ENCODE data around the gene KLHL28. TPM values are rescaled to one million over a fixed set of nuclear protein-coding genes. Genes with fewer than 3 reads are reported as not detected.

The KLHL28 gene
- total and polyA plus RNA-seq, 10 of the 15 experiments (the other 5 are each of a cell fraction or from before 2014, with no cell fraction given), result 2.7 to 9.8 (median 6.2) TPM

DNA sequence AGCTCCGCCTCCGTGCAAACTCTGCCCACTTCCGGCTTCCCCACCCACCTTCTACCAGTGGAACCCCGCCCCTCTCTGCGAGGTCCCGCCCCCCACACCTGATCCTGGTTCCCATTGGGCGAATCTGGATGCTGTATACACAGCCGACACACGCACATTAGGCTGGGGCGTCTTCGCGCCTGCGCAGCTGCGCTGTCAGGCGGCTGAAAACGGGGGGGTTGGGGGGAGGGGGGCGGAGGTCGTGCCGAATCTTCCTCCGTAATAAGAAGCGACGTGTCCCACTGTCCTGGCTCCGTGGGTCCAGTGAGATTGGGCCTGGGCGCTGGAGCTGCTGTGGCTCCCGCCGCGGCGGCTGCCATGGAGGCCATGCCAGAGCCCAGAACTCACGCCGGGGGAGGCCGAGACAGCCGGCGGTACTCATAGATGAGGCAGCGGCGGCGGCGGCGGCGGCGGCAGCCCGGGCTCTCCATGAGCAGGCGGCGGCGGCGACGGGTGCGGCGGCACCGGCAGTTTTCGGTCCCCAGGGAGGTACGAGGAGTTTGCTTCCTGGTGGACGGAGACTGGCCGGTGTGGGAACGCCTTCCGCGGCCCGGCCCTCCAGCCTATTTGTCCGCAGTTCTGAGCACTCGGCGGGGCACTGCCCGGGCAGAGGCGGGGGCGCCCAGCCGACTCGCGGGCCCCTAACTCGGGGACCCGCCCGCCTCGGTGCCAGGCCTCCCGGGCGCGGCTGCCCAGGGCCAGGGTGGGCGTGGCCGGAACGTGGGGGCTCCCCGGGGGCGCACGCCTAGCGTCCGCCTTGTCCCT is 64.5 kb downstream of the KLHL28 start:
- in situ Hi-C loops (cut with MboI), result no loop called here
- H2AFZ ChIP-seq (ENCODE audit: control insufficient read depth, low read depth, low read length), result peak overlapping the region; percentile 89
- ChIA-PET RAD21 (ENCODE audit: unreplicated experiment) (interaction anchor here (0.8 kb wide), 1 partner anchor 16 kb away, joined by 3 read pairs; no protein-coding TSS in a partner anchor), POLR2A (interaction anchor here (0.6 to 0.9 kb wide), 5 partner anchors 15 to 356 kb away, joined by 3 to 4 read pairs (median 3); partner anchors contain the start of gene MIS18BP1), SMC1A (ENCODE audit: uncharacterized antibody, unreplicated experiment) (interaction anchor here (0.7 to 1.9 kb wide), 9 partner anchors 9 to 355 kb away, joined by 3 to 8 read pairs (median 3); partner anchors contain the start of genes KLHL28, MIS18BP1 and TOGARAM1), CTCF (interaction anchor here (0.6 to 2.3 kb wide), 4 partner anchors 16 to 836 kb away, joined by 3 to 10 read pairs (median 6); partner anchors contain the start of gene MIS18BP1)
- H3K79me2 ChIP-seq (ENCODE audit: control insufficient read depth, insufficient read depth, low read length), result no peaks in the 10 kb centered on the region
- peak overlapping the region; percentile 72 for H3K9ac ChIP-seq (ENCODE audit: control insufficient read depth, insufficient read depth, low read length)
- BruUV-seq (replicated peaks), result no TSS peak
- no peaks in the 10 kb centered on the region for H3K4me1 ChIP-seq (ENCODE audit: control insufficient read depth, insufficient read depth, low read length)
- H3K4me2 ChIP-seq (ENCODE audit: control insufficient read depth, insufficient read depth), result peak overlapping the region; percentile 94
- FAIRE-seq (no peak), DNase-seq (ENCODE audit: low read depth, low spot score) (peak; percentile 89), ATAC-seq (peak; percentile 97)
- peak overlapping the region; percentile 69 for H3K4me3 ChIP-seq
- intact Hi-C loops (cut with micrococcal nuclease; ENCODE audit: unreplicated experiment), result loop anchor here (1.0 to 5.0 kb wide), 4 partner anchors 66 to 355 kb away; partner anchors contain the start of genes FANCM, MIS18BP1 and TOGARAM1
- no peaks in the 10 kb centered on the region for H4K20me1 ChIP-seq (ENCODE audit: control insufficient read depth, insufficient read depth)
- H3K27ac ChIP-seq (ENCODE audit: control insufficient read depth, insufficient read depth), result peak overlapping the region; percentile 79
- peaks cover 3% of the 10 kb centered on the region; the same call in 2 of the 3 replicates for H3K9me3 ChIP-seq (replicated peaks; ENCODE audit: control insufficient read depth, insufficient read depth, low read length)
- WGBS (ENCODE audit: insufficient coverage, insufficient replicate concordance, low lambda C conversion rate, missing lambda C conversion rate), result under 1% methylated on average over 73 of the region's 81 CpGs
- H3K36me3 ChIP-seq (ENCODE audit: control insufficient read depth in 2 of 2, insufficient read depth in 2 of 2, low read length in 1 of 2), result no peaks in the 10 kb centered on the region
- no peaks in the 10 kb centered on the region for H3K27me3 ChIP-seq (replicated peaks in 1 of 2; ENCODE audit: control insufficient read depth in 2 of 2, insufficient read depth in 2 of 2, low read length in 1 of 2)
- TF ChIP-seq SUPT20H (IDR thresholded peaks at IDR 0.05; ENCODE audit: borderline replicate concordance, control insufficient read depth, low read depth, low read length) (no peak), RBBP5 (conservative IDR thresholded peaks at IDR 0.05) (no peak), HCFC1 (IDR thresholded peaks at IDR 0.05; ENCODE audit: low read length) (no peak), SMAD5 (IDR thresholded peaks at IDR 0.05; ENCODE audit: low read depth) (0 out of 2 replicates have a peak, but pooled peaks have one; percentile 42), MEF2B (IDR thresholded peaks at IDR 0.05; ENCODE audit: partially characterized antibody, poor library complexity, severe bottlenecking) (peak; percentile 83), ASH2L (IDR thresholded peaks at IDR 0.05; ENCODE audit: borderline replicate concordance, low read depth) (no peak), POLR2AphosphoS5 (IDR thresholded peaks at IDR 0.05; ENCODE audit: low read length) (peak; percentile 71; the same call in 1 of the 2 replicates), RFX5 (IDR thresholded peaks at IDR 0.05; ENCODE audit: low read depth, low read length) (no peak), BMI1 (IDR thresholded peaks at IDR 0.05; ENCODE audit: borderline replicate concordance) (no peak), TBL1XR1 (IDR thresholded peaks at IDR 0.05; ENCODE audit: low read depth, low read length) (no peak), SUZ12 (IDR thresholded peaks at IDR 0.05; ENCODE audit: unreplicated experiment) (no peak), CBFB (IDR thresholded peaks at IDR 0.05; ENCODE audit: low read depth) (no peak), CUX1 (IDR thresholded peaks at IDR 0.05; ENCODE audit: insufficient replicate concordance, low read depth, low read length) (no peak), PAX8 (IDR thresholded peaks at IDR 0.05) (no peak), TCF7 (IDR thresholded peaks at IDR 0.05; ENCODE audit: borderline replicate concordance) (no peak)
- TF ChIP-seq, protein P1, sequence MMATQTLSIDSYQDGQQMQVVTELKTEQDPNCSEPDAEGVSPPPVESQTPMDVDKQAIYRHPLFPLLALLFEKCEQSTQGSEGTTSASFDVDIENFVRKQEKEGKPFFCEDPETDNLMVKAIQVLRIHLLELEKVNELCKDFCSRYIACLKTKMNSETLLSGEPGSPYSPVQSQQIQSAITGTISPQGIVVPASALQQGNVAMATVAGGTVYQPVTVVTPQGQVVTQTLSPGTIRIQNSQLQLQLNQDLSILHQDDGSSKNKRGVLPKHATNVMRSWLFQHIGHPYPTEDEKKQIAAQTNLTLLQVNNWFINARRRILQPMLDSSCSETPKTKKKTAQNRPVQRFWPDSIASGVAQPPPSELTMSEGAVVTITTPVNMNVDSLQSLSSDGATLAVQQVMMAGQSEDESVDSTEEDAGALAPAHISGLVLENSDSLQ (IDR thresholded peaks at IDR 0.05), result peak; percentile 38; the same call in 1 of the 2 replicates

Measured in GM12878 (cell line).